Esophagus muscularis mucosa (tissue), 3 donors: ENCODE measurements around the gene TOP2A.

Experiments used
- POLR2AphosphoS5 ChIP-seq, 2 donors: sonication (generic); formaldehyde crosslinking; IDR thresholded peaks; one replicate each; pipeline ENCODE4 v1.6.1; 2017; ENCODE audit warnings: antibody characterized with exemption in 2 of 2
- TF ChIP-seq, protein P1 (sequence below), 3 experiments: fragments of 200-600 bp in 2 of 3; fragments of 450-650 bp in 1 of 3; sonication (generic) in 2 of 3; IDR thresholded peaks; one replicate each; pipeline ENCODE4 v1.5.1; 2017 to 2019; ENCODE audit warnings: antibody characterized with exemption in 3 of 3, mild to moderate bottlenecking in 2 of 3, moderate library complexity in 1 of 3

DNA sequence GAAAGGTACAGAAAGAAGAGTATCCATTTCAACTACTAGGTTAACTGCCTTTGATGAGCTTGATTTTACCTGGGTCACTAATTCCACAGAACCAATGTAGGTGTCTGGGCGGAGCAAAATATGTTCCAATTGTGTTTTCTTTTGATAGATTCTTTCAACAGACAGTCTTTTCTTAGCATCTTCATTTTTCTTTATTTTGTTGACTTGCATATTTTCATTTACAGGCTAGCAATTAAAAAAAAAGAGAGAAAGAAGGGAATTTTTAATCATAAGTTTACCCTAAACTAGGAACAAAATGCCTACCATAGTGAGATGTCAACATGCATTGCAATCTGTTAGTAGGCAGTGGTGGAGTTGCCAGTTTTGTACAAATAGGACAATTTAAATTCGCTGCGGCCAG lies 1.0 kb downstream of the TOP2A start:
- TF ChIP-seq, protein P1, sequence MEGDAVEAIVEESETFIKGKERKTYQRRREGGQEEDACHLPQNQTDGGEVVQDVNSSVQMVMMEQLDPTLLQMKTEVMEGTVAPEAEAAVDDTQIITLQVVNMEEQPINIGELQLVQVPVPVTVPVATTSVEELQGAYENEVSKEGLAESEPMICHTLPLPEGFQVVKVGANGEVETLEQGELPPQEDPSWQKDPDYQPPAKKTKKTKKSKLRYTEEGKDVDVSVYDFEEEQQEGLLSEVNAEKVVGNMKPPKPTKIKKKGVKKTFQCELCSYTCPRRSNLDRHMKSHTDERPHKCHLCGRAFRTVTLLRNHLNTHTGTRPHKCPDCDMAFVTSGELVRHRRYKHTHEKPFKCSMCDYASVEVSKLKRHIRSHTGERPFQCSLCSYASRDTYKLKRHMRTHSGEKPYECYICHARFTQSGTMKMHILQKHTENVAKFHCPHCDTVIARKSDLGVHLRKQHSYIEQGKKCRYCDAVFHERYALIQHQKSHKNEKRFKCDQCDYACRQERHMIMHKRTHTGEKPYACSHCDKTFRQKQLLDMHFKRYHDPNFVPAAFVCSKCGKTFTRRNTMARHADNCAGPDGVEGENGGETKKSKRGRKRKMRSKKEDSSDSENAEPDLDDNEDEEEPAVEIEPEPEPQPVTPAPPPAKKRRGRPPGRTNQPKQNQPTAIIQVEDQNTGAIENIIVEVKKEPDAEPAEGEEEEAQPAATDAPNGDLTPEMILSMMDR (IDR thresholded peaks at IDR 0.05) = no peak
- no peak for TF ChIP-seq POLR2AphosphoS5 (IDR thresholded peaks at IDR 0.05)
